GM19035 (cell line): ENCODE measurements around the gene TMEM86B.

ENCODE experiments used
- ATAC-seq: cut with Tn5 transposase; IDR thresholded peaks from one replicate; pipeline ENCODE4 v1.9.1; 2021; ENCODE audit not compliant: unreplicated experiment

The TMEM86B gene

GRCh38 chr19:55257461-55258420 is 29.2 kb upstream of the TMEM86B start:
- ATAC-seq: no peak

- ATAC-seq: no peak
Measured at GRCh38 chr19:55256562-55257460, 28.2 kb upstream of the TMEM86B start.

DNA sequence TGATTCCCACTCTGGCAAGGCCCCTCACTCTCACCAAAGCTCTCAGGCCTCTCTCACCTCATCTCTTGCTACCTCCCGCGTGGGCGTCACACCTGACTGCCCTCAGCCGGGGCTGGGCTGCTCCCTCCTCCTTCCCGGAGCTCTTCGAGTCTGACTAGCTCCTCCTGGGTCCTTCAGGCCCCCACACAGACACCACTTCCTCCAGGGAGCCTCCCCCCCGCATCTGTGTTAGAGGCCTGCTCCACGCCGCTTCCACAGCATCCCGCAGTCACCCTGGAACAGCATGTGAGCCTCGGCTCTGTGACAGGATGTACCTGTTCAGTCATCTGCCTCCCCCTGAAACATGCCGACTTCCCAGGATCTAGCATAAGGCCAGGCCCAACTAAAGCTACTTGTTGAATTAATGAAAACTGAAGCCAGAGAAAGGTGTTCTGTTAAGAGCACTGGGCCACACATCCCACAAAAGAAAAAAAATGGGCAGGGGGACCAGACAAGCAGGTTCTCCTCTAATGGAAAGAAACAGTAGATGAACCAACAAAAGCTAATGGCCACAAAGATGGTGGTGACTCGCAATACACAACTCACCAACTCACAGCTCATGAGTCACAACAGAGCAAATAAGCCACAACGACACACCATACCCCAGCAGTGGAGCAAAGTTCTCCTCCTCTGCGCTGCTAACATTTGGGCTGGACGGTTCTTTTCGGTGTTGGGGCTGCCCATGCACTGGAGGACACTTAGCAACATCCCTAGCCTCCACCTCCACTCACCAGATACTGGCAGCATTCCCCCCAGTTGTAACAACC is 27.3 kb upstream of the TMEM86B start:
- no peak for ATAC-seq

DNA sequence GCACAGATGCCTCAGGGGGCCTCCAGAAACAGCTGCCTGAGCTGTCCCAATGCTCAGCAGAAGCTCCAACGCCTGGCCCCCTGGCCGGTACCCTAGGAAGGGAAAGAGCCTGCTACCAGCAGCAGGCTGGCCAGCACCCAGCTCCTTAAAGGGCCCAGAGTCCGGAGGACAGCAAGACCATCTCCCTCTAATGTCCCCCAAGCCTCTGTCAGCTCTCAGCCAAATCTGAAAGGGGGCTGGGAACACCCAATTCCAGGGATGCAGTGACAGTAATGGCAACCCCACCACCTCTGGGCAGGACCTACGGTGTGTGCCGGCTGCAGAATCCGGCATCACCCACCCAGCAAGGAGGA is 26.0 kb upstream of the TMEM86B start:
- ATAC-seq: no peak

DNA sequence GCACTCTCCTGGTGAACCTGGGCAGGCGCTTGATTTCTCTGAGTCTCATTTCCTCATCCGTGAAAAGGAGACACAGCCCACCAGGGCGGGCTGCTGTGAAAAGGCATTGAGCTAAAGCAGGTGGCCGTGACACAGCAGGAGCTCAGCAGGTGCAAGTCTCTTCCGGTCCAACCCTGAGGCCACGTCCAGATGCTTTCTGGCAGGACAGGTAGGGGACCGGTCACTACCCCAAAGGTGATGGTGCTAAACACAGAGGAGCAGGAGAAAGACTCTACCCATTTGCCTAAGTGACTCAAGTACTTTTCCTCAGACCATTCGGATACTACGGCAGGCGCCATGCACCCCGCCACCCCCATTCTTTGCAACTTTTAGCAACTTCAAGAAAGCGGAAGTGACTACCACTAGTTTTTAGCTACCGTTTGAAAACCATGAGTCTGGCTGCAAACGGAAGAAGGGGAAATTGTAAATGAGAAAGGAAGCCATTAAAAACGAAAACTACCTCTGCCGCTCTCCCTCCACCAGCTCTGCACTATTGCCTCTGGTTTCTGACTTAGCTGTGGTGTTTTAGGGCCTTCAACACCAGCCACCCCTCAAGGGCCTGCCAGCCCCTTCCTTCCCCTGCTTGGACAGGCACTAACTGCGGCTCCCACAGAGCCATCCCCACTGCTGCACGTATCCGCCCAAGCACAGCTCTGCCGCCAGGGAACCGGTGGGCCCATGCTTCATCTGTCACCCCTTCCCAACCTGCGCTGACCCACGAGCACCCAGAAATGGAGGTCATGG is 25.5 kb upstream of the TMEM86B start:
- no peak for ATAC-seq

DNA sequence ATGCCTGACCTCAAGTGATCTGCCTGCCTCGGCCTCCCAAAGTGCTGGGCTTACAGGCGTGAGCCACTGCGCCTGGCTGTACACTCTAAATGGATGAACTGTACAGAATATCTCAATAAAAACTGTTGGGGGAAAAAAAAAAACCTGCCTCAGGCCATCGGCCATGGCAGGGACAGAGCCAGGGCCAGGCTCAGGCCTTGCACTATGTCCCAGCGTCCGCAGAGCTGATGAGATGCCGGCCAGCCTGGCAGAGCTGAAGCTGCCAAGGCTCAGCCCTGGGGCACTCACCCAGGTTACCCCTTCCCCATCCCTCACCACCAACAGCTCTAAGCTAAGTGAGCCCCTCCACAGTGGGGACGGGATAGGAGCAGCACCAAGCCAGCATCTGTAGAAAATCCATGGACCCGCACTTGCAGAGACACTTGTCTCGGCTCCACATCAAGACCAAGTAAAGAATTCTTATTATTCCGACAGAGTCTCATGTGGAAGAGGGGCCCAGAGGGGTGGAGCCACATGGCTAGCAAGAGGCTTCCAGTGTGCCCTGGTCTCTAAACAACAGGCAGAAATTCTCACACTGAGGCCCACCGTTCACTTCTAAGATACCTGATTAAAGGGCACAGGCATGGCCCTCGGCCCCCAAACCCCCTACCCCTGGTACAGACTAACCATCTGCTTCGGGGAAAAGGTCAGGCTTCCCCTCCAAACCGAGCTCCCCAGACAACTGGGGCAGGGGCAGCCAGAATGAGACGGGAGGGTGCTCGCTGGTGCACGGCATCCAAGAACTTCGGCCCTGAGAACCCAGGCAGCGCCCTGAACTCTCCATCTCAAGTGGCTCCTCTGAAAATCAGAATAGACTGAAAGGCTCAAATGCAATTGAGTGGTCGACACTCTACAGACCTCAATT is 24.4 kb upstream of the TMEM86B start:
- ATAC-seq: no peak

DNA sequence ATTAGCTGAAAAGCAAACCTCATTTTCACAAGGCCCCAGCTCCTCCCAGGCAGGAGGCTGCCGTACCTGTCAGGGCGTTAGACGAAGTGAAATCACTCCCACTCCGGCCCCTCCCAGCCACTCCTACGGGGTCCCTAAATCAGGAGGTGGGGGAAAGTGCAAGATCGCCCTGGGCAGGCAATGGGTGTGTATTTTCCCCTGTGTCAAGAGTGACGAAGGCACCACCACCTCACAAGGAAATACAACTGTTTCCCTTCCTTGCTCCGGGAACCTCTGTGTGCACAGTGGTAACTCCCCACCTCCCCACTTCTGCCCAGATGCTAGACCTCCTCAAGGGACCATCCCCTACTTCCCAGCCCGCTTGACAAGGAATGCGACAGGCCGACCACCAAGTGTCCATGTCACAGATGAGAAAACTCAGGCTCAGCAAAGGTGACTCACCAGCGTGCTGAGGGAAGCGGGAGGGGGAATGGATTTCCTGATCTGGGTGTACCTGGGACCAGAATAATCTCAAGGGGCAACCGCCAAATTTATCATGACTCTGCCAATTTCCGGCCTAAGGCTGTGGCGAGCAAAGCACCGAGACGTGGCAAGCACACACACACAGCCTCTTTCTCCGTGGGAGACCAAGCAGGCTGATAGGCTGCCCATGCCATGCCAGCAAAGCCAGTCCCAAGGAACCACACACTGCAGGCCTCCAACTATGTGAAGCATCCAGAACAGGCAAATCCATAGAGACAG is 22.9 kb upstream of the TMEM86B start:
- ATAC-seq: no peak

DNA sequence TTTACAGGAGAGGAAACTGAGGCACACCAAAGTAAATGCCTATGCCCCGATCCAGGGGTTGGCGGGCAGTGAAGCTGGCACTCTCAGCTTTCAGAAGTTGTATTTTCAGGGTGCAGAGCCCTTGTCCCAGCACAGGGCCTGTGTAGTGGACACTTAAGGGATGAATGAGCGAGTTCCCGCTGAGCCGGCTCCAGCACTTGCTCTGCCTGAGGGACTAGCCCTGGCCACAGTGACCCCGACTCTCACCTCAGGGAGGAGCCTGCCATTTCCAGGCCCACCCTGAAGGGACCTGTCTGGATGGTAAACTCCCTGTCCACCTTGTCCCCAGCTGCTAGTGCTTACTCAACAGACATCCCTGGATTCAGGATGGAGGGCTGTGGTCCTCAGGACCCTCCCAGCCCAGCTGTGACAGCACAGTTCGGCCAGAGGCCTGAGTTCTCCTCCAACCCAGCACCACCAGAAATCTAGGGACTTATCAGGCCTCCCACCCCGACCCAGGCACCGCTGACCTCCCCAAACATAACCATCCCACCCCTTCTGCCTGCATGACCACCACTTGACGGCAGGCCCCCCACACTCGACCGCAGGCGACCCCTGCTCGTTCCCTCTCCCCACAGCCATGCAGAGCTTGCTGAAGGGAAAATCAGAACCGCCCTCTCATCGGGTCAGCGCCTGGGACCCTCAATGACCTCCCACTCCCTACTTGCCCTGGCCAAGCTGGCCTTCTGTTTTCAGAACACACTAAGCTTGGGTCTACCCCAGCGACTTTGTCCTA is 21.9 kb upstream of the TMEM86B start:
- ATAC-seq: no peak

- ATAC-seq: no peak
Measured at GRCh38 chr19:55249841-55250240, 21.3 kb upstream of the TMEM86B start.

DNA sequence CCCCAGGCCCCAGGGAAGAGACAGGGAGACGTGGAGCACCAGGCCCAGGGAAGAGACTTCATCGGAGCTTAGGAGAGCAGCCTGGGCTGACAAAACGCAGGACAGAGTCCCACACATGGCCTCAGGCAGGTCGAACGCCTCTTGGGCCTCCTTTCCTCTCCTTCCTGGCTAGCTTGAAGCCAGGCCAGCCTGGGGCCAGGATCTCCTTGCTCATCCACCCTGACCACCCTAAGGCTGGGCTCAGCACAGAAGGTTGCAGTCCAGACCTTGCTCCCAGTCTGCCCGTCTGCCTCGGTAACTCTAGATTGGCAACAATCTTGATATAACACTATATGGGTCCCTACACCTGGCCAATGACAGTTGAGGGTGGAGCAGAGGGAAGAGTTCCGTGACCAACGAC is 20.1 kb upstream of the TMEM86B start:
- no peak for ATAC-seq

- no peak for ATAC-seq
Measured at GRCh38 chr19:55248166-55248675, 19.7 kb upstream of the TMEM86B start.

DNA sequence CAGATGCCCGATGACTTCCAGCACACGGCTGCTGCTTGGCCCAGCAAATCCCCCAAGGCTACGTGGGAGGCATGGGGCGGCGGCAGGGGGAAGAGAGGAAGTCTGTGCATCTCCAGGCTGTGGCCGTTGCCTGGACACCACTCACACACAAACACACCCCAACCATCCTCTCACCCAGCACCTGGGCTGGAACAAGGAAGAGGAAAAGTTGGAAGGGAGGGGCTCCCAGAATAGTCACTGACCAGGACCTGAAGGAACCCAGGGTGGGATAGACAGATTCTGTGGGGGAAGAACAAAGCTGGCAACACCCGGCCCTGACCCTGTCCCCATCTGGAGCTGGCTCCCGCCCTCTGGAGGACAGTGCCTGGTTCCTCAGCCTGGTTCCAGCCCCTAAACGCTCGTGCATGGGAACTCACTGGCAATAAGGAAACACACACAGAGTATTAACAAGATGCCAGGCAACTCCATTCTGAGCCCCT is 19.1 kb upstream of the TMEM86B start:
- ATAC-seq: no peak

GRCh38 chr19:55246462-55247451 is 18.2 kb upstream of the TMEM86B start:
- ATAC-seq: no peak

- ATAC-seq: no peak
Measured at GRCh38 chr19:55245236-55245904, 16.8 kb upstream of the TMEM86B start.

DNA sequence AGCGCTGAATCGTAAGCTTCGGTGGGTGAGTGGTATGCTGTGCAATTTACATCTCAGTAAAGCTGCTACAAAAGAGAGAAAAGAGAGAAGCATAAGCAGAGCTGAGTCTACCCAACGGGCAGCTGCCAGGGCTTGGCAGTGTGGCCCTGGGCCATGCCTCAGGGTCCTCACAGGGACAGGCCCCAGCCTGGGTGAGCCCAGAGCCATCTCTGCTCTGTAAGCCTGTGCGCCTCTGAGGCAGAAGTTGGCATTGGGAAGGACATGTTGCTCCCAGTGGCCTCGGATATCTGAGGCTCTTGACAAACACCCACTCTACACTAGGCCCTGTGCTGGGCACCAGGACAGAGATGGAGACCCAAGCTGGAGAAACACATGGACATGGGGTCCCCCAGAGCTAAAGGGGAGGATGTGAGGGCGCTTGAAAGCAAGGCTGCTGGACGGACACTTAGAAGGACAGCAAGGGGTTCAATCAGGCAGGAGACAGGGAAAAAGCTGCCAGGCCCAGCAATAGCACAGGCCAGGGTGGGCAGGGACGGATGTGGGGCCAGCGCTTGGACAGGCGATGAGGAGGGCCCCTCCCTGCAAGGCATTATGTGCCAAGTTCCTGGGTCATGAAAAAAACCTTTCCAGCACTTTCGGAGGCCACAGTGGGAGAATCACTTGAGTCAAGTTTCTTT is 15.6 kb upstream of the TMEM86B start:
- no peak for ATAC-seq
